ENCODE measurements around the gene EEPD1.

DNA sequence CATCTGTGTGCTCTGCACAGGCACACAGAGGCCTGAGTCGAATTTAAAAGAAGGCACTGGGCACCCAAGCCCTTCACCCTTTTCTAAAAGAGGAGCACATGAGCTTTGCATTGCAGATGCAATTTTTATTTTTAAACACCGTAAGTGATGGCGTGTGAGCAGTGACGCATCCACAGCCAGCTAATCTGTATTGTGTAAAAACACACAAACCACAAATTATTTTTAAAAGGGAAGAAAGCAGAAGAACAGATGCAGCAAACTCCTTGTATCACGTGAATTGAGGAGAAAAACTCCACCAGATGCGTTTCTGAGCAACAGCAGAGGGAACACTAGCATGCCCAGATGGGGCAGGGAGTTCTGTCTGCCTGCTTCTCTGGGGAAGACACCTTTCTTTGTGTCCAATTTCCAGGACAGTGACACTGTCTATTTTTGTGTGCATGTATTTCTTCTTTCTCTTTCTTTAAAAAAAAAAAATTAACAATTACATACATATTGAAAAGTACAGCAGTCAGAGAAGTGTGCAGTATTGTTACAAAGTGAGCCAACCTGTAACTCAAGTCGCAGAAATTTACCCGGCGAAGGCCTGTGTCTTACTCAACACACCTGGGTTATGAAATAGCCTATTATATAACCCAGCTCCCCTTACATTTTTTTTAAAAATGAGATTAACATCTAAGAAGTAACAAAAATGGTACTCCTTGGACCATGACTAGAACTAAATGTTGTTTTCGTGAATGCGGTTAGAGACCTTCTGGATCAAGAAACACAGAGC is 39.2 kb downstream of the EEPD1 start:
- TF ChIP-seq, protein P1, sequence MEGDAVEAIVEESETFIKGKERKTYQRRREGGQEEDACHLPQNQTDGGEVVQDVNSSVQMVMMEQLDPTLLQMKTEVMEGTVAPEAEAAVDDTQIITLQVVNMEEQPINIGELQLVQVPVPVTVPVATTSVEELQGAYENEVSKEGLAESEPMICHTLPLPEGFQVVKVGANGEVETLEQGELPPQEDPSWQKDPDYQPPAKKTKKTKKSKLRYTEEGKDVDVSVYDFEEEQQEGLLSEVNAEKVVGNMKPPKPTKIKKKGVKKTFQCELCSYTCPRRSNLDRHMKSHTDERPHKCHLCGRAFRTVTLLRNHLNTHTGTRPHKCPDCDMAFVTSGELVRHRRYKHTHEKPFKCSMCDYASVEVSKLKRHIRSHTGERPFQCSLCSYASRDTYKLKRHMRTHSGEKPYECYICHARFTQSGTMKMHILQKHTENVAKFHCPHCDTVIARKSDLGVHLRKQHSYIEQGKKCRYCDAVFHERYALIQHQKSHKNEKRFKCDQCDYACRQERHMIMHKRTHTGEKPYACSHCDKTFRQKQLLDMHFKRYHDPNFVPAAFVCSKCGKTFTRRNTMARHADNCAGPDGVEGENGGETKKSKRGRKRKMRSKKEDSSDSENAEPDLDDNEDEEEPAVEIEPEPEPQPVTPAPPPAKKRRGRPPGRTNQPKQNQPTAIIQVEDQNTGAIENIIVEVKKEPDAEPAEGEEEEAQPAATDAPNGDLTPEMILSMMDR (IDR thresholded peaks at IDR 0.05) = no peak
- TF ChIP-seq POLR2AphosphoS5 (IDR thresholded peaks at IDR 0.05) = no peak
